BE2C (cell line): ENCODE data around the gene GFOD2.

ENCODE experiments used
- DNase-seq: peaks from one replicate; pipeline ENCODE4 v3.0.0-alpha.2; 2020
- H3K27me3 ChIP-seq: fragments of 250-450 bp; sonication (Bioruptor Pico); 2 replicates; pipeline ENCODE4 v1.5.1; 2020; ENCODE audit warnings: mild to moderate bottlenecking
- H3K36me3 ChIP-seq: fragments of 250-450 bp; sonication (Bioruptor Pico); 2 replicates; pipeline ENCODE4 v1.5.1; 2020; ENCODE audit warnings: mild to moderate bottlenecking
- H3K4me1 ChIP-seq: fragments of 250-450 bp; sonication (Bioruptor Pico); 2 replicates; pipeline ENCODE4 v1.5.1; 2020
- H3K4me3 ChIP-seq: 2 replicates; pipeline ENCODE4 v1.5.1; 2011; ENCODE audit warnings: low read depth, low read length
- H3K9me3 ChIP-seq: fragments of 250-450 bp; sonication (Bioruptor Pico); 2 replicates; pipeline ENCODE4 v1.5.1; 2020
- CTCF ChIP-seq: IDR thresholded peaks from 2 replicates; pipeline ENCODE4 v1.5.1; 2012; ENCODE audit warnings: mild to moderate bottlenecking, low read depth, low read length

Gene GFOD2

GRCh38 chr16:67710607-67711006, 8.5 kb downstream of the GFOD2 start:
- TF ChIP-seq CTCF: no peak
- Histone ChIP-seq H3K36me3 (no peaks in the 10 kb centered on the region), H3K27me3 (no peaks in the 10 kb centered on the region), H3K4me3 (no peak overlapping the region), H3K4me1 (no peaks in the 10 kb centered on the region; the same call in 1 of the 2 replicates), H3K9me3 (no peaks in the 10 kb centered on the region)
- DNase-seq: no peak

GRCh38 chr16:67709050-67709449, 10.1 kb downstream of the GFOD2 start:
- Histone ChIP-seq H3K4me3 (no peak overlapping the region), H3K4me1 (no peaks in the 10 kb centered on the region; the same call in 1 of the 2 replicates), H3K27me3 (no peaks in the 10 kb centered on the region), H3K36me3 (no peaks in the 10 kb centered on the region), H3K9me3 (no peaks in the 10 kb centered on the region)
- TF ChIP-seq CTCF: no peak
- no peak for DNase-seq

- H3K27me3 ChIP-seq: no peaks in the 10 kb centered on the region
- no peak for DNase-seq
These were observed 10.7 kb downstream of the GFOD2 start for GRCh38 chr16:67708368-67708771.

GRCh38 chr16:67707790-67708189, 11.3 kb downstream of the GFOD2 start:
- Histone ChIP-seq H3K4me3 (no peak overlapping the region), H3K27me3 (no peaks in the 10 kb centered on the region), H3K4me1 (no peaks in the 10 kb centered on the region; the same call in 1 of the 2 replicates), H3K36me3 (no peaks in the 10 kb centered on the region), H3K9me3 (no peaks in the 10 kb centered on the region)
- no peak for DNase-seq
- TF ChIP-seq CTCF: no peak

More at GRCh38 chr16:67708368-67708771, 10.7 kb downstream of the GFOD2 start:
- H3K4me3 ChIP-seq: no peak overlapping the region
- no peaks in the 10 kb centered on the region for H3K36me3 ChIP-seq
- H3K9me3 ChIP-seq: no peaks in the 10 kb centered on the region
- TF ChIP-seq CTCF: no peak
- H3K4me1 ChIP-seq: no peaks in the 10 kb centered on the region; the same call in 1 of the 2 replicates

- Histone ChIP-seq H3K27me3 (no peaks in the 10 kb centered on the region), H3K36me3 (no peaks in the 10 kb centered on the region), H3K4me1 (no peaks in the 10 kb centered on the region; the same call in 1 of the 2 replicates), H3K9me3 (no peaks in the 10 kb centered on the region), H3K4me3 (no peak overlapping the region)
- DNase-seq: no peak
- no peak for TF ChIP-seq CTCF
These were observed 11.9 kb downstream of the GFOD2 start for GRCh38 chr16:67707210-67707609.

GRCh38 chr16:67704110-67704509, 15.0 kb downstream of the GFOD2 start:
- no peak for TF ChIP-seq CTCF
- Histone ChIP-seq H3K4me1 (no peaks in the 10 kb centered on the region), H3K27me3 (no peaks in the 10 kb centered on the region), H3K9me3 (no peaks in the 10 kb centered on the region; the same call in 1 of the 2 replicates), H3K36me3 (no peaks in the 10 kb centered on the region; the same call in 1 of the 2 replicates), H3K4me3 (no peak overlapping the region)
- no peak for DNase-seq
